NCI-H2196 (cell line): ENCODE results near the gene RHOC.
"Not testable (repeated sequence)": the region's sequence is repeated elsewhere in the genome, so short reads cannot be mapped to it uniquely, and the experiment has no call there.

Experiments
- DNase-seq: peaks from one replicate; lab custom pipeline; 2025; ENCODE audit not compliant: unreplicated experiment; lab: John Stamatoyannopoulos, UW

Gene RHOC

DNA sequence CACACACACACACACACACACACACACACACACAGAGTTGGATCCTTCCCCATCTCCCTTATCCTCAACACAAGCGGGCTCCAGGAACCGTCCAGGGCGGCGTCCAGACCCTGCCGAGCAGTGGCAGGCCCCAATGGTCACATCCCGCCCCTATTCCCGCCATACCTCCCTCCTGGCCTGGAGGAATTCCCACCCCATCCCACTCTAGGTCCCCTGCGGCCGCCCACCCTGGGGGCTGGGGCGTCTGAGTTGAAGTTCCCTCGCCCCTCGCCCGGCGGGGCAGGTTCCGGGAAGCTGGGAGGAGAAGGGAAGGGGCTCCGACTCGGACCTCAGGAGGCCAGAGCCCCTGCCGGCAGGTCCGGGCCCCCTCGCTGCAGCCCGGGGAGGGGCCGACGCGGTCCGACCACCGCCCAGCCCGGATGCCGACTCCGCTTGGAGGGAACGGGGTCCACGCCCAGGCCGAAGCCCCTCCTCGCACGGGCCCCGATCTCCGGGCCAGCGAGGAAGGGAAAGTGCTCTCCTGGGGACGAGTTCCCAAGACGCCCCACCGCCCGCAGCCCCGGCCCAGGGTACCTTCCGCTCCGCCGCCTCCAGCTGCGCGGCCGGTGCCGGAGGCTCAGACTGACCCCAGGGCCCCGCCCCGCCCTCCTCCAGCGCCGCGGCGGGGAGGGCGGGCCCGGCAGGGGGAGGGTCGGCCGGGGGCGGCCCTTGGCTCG lies at the start of gene RHOC:
TSS of gene RHOC (minus strand) at position 623 of the 716 bp plus-strand sequence. CDS start 3,328 bp downstream, outside the sequence.
- DNase-seq, result peak; percentile 85

DNA sequence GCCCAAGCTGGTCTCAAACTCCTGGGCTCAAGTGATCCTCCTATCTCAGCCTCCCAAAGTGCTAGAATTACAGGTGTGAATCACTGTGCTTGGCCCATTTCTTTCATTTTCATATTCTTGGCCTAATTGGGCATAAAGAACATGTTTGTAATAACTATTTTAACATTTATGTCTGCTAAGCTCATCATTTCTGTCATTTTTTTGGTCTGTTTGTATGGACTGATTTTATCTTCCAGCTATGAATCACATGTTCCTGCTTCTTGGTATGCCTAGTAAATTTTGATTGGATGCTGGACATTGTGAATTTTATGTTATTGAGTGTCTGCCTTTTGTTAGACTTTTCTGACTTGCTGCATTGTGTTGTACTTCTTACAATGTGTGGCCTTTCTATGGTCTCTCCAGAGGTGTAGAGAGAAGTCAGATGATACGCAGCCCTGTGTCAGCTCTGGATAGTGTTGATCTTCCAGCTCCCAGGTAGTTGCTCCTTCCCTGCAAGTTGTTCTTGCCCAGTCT lies 47.2 kb upstream of the RHOC start:
- no peak for DNase-seq

DNA sequence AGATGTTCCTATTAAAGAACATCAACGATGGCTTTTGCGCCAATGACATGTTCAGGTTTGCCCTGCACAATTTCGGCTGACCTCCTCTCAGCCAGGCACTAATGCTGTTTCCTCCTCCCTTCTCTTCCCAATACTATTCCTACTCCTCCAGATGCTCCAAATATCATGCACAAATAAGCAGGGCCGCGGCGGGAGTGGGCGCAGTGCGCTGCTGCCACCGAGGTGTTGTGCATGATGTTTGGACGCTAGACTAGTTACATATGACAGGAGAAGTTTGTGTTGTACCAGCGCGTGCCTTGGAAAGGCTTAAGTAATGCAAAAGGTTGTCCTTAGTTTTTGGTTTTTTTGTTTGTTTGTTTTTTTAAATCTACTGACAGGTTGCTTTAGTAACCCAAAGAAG lies 41.5 kb upstream of the RHOC start:
- DNase-seq, result no peak

DNA sequence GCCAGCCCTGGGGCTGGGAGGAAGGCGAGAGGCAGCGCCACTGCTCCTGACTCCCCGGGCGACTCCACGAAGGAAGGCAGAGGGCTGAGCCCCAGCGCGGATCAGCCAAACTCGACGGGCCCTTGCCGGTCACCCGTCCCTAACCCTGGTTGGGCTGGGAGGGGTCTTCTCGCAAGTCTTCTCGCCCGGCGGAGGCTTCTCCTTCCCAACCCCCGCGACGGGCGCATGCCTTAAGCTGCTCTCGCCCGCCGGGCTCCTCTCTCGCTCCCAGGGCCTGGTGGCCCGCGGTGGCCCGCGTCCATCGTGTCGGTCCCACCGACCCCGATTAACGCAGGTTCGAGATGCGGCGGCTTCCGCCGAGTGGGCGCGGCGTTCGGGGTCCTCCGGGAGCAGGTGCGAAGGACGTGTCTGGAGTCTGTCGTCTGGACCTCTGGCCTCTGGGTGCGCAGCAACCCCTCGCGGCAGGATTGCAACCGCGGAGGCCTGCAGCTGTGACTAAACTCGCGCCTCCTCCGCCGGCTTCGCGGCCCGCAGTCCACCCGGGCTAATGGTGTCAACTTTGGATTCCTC lies 37.2 kb upstream of the RHOC start:
- no peak for DNase-seq

DNA sequence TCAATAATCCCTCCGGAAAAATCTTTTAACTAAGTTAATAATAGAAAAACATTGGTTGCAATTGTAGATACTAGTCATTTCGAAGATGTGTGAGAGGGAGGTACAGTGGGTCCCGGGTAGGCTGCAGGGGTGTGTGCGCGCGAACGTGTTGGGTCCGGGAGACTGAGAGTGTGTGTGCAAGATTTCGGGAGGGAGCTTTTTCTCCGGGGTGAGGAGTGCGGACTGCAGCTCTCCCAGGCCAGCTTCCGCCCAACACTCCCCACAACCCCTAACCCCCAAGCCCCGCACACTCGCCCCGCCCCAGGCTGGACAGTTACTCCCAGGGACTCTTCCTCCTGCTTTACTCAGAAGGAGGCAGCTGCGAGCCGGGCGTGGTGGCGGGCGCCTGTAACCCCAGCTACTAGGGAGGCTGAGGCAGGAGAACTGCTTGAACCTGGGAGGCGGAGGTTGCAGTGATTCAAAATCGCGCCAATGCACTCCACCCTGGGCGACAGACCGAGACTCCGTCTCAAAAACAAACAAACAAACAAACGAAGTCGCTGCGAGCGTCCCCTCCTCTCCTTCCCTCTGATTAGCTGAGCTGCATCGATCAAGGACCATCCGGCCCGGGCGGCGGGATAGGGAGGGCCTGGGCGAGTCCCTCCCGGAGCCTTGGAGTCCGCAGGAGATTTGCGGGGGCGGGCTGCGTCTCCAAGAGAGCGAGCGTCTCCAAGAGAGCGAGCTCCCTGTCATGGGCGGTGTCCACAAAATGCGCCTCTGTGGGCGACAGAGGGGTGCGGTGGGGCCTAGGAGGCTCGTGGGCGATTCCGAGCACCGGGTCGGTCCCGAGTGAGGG lies 36.5 kb upstream of the RHOC start:
- DNase-seq, result no peak

DNA sequence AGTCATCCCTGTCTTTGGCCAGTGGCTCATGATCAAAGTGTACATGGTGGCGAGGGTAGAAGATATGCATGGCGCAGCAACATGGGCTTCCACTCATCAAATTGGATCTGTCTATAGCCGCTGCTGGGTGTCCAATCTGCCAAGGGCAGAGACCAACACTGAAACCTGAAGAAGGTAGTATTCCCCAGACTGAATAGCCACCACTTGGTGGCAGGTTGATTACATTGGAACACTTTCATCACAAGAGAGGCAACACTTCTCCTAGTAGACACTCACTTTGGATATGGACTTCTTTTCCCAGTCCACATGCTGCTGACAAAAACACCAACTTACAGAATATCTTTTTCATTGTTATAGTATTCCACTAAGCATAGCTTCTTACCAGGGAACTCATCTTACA lies 30.6 kb upstream of the RHOC start:
- no peak for DNase-seq

DNA sequence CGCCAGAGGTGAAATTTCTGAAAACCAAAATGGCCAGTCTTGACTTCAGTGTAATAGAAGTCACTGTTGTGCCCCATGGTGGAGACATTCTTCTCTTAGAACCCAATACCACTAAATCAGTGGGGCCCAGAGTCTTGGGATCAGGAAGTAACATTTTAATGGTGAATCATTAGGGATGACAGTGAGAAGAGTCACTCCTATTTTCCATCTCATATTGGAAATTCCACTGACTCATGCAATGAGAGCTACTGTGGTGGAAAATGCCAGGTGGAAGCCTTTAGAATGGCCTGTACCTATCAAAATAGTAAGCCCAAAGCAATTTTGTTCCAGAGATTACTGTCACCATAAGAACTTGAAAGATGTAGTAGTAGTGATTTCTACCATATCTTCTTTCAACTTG lies 28.8 kb upstream of the RHOC start:
- no peak for DNase-seq

DNA sequence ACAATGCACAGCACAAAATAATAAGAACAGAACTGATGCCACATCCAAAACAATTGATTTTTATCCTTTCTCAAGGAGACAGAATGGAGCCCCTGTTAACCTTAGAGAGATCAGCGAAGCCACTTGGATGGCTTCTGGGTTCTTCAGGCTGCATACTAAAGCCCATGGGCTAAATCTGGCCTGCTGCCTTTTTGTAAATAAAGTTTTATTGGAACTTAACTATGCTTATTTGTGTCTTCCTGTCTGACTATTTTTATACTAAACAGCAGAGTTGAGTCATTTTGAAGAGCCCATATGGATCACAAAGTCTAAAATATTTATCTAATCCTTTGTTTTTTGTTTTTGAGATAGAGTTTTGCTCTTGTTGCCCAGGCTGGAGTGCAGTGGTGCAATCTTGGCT lies 24.5 kb upstream of the RHOC start:
- DNase-seq, result no peak

DNA sequence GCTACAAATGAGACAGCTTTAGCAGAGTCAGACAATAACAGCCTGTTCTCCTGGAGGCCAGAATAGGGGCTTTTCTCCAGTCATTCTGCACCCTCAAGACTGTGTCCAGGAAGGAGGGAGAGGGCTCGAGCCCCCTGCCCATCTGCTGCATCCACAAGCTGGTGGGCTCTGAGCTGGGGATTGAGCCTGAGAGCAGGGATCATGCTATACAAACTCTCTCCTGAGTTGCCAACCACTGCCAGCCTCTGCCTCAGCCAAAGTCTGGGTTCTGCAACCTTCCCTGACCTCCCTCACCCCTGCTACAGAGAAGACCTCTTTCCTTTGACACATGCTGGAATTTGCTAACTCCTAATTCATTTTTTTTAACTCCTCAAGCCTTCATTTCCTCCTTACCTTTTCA lies 23.0 kb upstream of the RHOC start:
- DNase-seq, result no peak

DNA sequence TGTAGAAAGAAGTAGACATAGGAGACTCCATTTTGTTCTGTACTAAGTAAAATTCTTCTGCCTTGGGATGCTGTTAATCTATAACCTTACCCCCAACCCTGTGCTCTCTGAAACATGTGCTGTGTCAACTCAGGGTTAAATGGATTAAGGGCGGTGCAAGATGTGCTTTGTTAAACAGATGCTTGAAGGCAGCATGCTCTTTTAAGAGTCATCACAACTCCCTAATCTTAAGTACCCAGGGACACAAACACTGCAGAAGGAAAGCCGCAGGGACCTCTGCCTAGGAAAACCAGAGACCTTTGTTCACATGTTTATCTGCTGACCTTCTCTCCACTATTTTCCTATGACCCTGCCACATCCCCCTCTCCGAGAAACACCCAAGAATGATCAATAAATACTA lies 22.1 kb upstream of the RHOC start:
- not testable (repeated sequence) for DNase-seq

DNA sequence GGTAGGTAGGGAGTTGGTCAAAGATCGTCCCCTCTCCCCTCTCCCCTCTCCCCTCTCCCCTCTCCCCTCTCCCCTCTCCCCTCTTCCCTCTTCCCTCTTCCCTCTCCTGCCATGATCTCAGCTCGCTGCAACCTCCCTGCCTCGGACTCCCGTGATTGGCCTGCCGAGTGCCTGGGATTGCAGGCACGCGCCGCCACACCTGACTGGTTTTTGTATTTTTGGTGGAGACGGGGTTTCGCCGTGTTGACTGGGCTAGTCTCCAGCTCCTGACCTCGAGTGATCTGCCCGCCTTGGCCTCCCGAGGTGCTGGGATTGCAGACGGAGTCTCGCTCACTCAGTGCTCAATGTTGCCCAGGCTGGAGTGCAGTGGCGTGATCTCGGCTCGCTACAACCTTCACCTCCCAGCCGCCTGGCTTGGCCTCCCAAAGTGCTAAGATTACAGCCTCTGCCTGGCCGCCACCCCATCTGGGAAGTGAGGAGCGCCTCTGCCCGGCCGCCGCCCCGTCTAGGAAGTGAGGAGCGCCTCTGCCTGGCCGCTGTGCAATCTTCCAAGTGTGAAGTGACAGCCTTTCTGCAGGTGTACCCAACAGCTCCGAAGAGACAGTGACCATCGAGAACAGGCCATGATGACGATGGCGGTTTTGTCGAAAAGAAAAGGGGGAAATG lies 21.5 kb upstream of the RHOC start:
- DNase-seq, result not testable (repeated sequence)

DNA sequence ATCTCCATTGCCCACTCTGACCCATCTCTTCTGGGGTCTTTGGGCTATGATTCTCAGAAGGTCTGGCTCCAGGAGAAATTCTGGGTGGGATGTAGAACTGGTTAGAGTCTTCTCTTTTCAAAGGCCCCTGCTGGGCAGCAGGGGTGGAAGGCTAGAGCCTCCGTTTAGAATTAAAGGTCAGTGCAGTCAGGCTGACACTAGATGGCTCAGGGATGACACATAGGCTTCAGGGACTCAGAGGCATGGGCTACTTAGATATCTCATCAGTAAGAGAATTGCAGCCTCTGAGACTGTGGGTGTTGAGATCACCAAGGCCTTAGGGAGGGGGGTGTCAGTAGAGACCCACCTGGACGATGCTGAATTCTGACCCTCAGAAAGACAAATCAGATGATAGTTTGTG lies 20.8 kb upstream of the RHOC start:
- no peak for DNase-seq

DNA sequence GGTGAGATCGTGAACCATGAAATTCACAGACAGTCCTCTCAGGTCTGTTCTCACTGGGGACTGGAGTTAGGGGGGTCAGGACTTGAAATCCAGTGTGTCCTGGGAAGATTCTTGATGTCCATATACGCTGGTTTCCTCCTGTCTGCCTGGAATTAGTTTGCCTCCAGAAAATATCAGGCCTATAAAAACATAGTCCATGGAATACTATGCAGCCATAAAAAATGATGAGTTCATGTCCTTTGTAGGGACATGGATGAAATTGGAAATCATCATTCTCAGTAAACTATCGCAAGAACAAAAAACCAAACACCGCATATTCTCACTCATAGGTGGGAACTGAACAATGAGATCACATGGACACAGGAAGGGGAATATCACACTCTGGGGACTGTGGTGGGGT lies 17.3 kb upstream of the RHOC start:
- DNase-seq, result not testable (repeated sequence)

DNA sequence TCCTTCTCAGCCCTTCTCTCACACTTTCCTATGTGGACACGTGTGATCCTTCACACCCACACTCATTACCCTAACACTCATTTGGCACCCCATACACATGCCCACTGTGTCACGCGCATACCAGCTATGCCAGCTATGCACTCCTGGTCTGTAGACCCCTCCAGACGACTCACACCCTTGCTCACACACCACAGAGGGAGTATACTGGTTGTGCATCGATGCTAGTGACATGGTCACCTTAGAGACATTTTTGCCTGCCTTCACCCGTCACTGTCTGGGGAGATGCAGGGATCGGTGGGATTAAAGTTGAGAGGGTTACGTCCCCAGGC lies 16.5 kb upstream of the RHOC start:
- DNase-seq, result no peak

DNA sequence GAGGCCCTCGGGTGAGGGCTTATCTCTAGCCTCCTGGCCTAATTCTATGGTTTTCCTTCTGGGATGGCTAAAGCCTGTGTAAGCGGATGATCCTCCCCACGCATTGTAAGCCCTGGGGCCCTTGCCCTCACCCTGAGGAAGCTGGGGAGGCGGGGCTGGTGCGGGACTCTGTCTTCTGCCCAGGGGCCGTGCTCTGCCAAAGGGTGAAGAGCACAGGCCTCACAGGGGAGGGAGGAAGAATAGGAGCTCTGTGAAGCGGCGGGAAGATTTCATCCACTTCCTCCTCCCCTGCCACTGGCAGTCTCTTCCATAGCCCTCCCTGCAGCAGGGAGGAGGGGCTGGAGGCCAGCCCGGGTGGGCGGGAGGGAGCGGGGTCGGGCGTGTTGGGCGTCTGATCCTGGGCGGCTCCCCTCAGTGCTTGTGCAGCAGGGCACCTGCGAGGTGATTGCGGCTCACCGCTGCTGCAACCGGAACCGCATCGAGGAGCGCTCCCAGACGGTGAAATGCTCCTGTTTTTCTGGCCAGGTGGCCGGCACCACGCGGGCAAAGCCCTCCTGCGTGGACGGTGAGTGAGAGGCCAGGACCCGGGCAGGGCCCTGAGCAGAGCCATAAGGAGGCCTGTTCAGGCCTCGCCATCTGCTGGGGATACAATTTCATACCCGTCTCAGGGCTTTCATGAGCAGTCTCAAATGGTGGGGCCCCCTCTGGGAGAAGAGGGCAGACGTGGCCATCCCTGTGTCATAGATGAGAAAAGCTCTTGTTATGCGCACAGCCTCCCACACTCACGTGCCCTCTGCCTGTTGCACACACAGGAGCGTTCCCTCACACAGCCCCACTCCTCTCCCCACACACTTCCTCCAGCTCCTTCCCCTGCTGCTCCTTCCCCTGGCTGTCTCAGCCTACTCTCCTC lies 15.9 kb upstream of the RHOC start:
- no peak for DNase-seq

DNA sequence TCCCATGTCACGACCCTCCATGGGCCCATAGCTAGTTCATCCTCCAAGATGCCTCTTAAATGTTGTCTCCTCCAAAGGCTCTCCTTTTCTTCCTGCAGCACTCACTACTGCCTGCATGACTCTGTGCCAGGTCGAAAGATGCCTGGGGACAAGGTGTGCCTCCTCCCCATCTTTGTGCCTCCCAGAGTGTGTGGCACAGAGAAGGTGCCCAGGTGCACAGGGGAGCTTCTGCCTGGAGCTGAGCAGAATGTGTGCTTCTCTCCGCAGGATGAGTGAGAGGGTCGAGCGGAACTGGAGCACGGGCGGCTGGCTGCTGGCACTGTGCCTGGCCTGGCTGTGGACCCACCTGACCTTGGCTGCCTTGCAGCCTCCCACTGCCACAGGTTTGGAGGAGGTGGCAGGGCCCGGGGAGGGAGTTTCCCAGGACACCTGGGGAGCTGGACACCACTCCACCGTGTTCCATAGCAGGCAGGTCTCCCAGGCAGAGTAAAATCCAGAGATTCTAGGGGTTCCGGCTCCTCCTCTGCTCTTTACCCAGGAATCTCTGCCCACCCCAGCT lies 15.1 kb upstream of the RHOC start:
- no peak for DNase-seq

DNA sequence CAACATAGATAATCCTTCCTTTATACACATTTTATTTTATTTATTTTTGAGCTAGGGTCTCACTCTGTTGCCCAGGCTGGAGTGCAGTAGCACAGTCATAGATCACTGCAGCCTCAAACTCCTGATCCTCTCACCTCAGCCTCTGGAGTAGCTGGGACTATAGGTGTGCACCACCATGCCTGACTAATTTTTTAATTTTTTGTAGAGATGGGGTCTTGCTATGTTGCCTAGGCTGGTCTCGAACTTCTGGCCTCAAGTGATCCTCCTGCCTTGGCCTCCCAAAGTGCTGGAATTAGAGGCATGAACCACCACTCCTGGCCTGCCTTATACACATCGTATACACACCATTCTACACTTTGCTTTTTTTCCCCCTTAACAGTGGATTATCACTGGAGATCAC lies 14.4 kb upstream of the RHOC start:
- DNase-seq, result not testable (repeated sequence)

DNA sequence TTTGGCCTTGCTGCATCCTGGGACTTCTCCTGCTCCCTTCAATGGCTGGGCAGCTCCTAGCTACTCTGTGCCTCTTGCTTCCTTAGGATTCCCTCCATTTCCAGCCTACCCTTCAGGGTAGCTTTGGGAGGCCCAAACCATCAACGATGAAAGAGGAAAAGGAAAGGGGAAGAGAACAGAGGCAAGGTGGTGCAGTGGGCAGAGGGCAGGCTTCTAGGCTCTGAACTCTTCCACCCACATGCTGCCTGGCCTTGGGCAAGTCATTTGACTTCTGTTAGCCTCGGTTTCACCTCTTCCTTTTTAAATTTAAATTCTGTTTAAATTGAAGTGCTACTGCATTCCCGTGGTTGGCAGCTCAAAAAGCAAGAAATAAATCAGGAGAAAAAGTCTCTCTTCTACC lies 13.9 kb upstream of the RHOC start:
- no peak for DNase-seq

DNA sequence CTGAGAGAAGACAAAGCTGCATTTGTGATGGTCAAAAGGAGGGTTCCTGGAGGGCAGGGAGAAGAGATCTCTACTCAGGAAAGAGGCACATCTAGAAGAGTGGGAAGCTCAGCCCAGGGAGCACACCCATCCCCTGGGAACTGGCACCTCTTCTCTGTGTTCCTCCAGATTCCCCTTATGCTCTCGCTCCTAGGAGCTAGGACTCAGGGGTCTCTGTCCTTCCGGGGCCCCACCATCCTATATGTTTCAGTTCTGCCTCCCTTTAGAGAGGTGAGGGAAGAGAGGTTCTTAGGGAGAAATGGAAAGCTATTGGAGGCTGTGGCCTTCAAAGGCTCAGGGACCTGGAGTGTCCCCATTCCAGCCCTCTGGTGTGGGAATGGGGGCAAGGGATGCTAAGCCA lies 12.8 kb upstream of the RHOC start:
- no peak for DNase-seq
